Activated CD4-positive, alpha-beta T cell treated with anti-CD3 and anti-CD28 coated beads, Interleukin-2, amount 10 ng/mL, durations not matched to agents 7 days and 5 days (primary cell): ENCODE measurements around the gene SENP5. TPM values are rescaled to one million over a fixed set of nuclear protein-coding genes. Genes with fewer than 3 reads are reported as not detected.
A peak's percentile ranks its signal among the peaks of the same experiment; 100 is the strongest.
"Not testable (repeated sequence)": the region's sequence is repeated elsewhere in the genome, so short reads cannot be mapped to it uniquely, and the experiment has no call there.

Experiments used
- CTCF ChIA-PET: fragments of 350-600 bp; sonication (Branson Sonifier 250); formaldehyde crosslinking; loops from one replicate; lab custom pipeline; 2021; ENCODE audit warnings: antibody characterized with exemption; lab: Charles Lee
- POLR2A ChIA-PET: fragments of 350-600 bp; sonication (Branson Sonifier 250); formaldehyde crosslinking; loops from one replicate; lab custom pipeline; 2021; ENCODE audit warnings: antibody characterized with exemption; lab: Charles Lee
- DNase-seq: peaks from one replicate; pipeline ENCODE4 v3.0.0-alpha.2; 2020
- H3K27ac Mint-ChIP-seq: one replicate; pipeline ENCODE4 v1.8.0; 2021; ENCODE audit warnings: mild to moderate bottlenecking, moderate library complexity, mixed read lengths
- H3K27me3 Mint-ChIP-seq: one replicate; pipeline ENCODE4 v1.8.0; 2021; ENCODE audit warnings: mixed read lengths
- H3K36me3 Mint-ChIP-seq: one replicate; pipeline ENCODE4 v1.8.0; 2021; ENCODE audit warnings: low read depth, mixed read lengths
- H3K4me1 Mint-ChIP-seq: one replicate; pipeline ENCODE4 v1.8.0; 2021; ENCODE audit warnings: mixed read lengths
- H3K4me3 Mint-ChIP-seq: one replicate; pipeline ENCODE4 v1.8.0; 2021; ENCODE audit warnings: mild to moderate bottlenecking, moderate library complexity, mixed read lengths
- H3K9me3 Mint-ChIP-seq: one replicate; pipeline ENCODE4 v1.8.0; 2021; ENCODE audit warnings: mixed read lengths
- total RNA-seq, 2 experiments: library from RNA; stranded (reverse); gene quantifications; one replicate each; pipeline ENCODE4 v1.2.3, GENCODE V29; 2021

Gene SENP5
- total RNA-seq, 2 experiments from 2014 or later = 31.1 to 32.4 TPM

DNA sequence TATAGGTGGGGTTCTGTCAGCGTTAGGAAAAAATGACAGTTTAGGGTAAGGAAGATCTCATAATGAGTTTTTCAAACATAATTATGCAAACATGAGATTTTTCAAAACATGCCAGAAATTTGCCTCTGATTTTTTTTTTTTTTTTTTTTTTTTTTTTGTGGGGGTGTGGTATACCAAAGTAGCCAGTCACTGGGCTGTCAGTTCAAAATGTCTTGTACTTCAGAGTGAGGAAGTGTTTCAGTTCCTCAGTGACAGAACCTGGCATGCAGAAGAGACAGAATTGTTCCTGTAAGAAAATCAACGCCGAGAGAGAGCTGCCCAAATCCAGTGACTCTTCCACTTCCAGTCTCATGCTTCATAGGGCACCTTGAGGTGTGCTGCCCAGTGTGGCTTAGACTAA is 64.9 kb downstream of the SENP5 start:
- Mint-ChIP-seq H3K27ac (no peak overlapping the region), H3K4me3 (no peak overlapping the region), H3K36me3 (peaks cover 56% of the 10 kb centered on the region), H3K9me3 (no peaks in the 10 kb centered on the region), H3K27me3 (no peaks in the 10 kb centered on the region), H3K4me1 (peaks cover 6% of the 10 kb centered on the region)
- ChIA-PET CTCF (interaction anchor here (2.9 kb wide), 1 partner anchor 9 kb away, joined by 15 read pairs; the partner anchor contains the start of gene NCBP2), POLR2A (no interaction called here)
- no peak for DNase-seq

DNA sequence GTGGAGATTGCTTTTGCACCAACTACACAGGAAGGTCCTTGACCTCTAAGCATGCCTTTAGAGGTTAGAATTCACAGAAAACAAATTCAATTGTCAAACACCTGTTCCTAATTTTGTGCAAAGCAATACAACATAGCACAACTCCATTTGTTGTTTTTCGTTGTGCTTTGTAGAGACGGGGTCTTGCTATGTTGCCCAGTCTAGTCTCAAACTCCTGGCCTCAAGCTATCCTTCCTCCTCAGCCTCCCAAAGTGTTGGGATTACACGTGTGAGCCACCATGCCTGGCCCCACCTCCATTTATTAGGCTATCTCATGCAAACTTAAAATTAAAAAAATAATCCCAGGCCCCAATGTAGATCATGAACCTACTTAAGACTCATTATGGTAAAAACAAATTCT is 68.6 kb downstream of the SENP5 start:
- POLR2A ChIA-PET = interaction anchor here (0.6 kb wide), 2 partner anchors 9 to 15 kb away, joined by 3 to 11 read pairs; no protein-coding TSS in a partner anchor
- Mint-ChIP-seq H3K36me3 (peaks cover 65% of the 10 kb centered on the region), H3K4me3 (no peak overlapping the region), H3K27ac (peak overlapping the region; percentile 21), H3K27me3 (no peaks in the 10 kb centered on the region), H3K9me3 (no peaks in the 10 kb centered on the region), H3K4me1 (peaks cover 31% of the 10 kb centered on the region)
- no peak for DNase-seq
- CTCF ChIA-PET = no interaction called here

DNA sequence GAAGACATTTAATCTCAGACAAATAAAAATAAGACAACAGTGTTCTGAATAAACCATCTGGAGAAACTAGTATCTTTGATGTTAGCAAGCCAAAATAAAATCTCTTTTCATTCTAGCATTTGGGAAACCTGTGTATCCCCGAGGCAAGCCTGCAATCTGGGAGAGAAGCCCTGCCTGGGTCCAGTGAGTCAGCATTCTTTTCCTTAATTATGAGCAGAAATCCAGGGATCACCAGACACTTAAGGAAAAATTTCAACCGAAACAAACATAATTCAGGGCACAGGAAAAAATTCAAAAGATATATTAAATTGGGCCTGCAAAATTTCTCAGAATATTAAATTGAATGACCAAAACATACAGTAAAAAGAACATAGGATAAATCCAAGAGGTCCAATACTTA is 70.4 kb downstream of the SENP5 start:
- Mint-ChIP-seq H3K9me3 (no peaks in the 10 kb centered on the region), H3K36me3 (peaks cover 56% of the 10 kb centered on the region), H3K4me1 (peaks cover 38% of the 10 kb centered on the region), H3K4me3 (no peak overlapping the region), H3K27me3 (no peaks in the 10 kb centered on the region), H3K27ac (no peak overlapping the region)
- CTCF ChIA-PET = interaction anchor here (0.6 to 0.7 kb wide), 2 partner anchors 61 to 365 kb away, joined by 5 read pairs; no protein-coding TSS in a partner anchor
- DNase-seq = no peak
- POLR2A ChIA-PET = no interaction called here

DNA sequence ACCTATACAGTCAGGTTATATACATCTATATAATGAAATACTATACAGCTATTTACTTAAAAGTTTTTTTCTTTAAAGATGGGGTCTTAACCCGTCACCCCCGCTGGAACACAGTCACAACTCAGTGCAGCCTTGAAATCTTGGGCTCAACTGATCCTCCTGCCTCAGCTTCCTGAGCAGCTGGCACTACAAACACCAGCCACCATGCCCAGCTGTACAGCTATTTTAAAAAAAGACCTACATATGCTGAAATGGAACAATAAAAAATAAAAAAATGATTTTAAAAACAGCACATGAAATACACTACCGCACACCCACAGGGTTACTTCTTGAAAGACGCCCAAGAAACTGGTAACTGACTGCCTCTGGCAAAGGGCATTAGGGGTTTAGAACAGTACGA is 70.9 kb downstream of the SENP5 start:
- no peak for DNase-seq
- Mint-ChIP-seq H3K4me3 (no peak overlapping the region), H3K27ac (no peak overlapping the region), H3K27me3 (no peaks in the 10 kb centered on the region), H3K36me3 (peaks cover 56% of the 10 kb centered on the region), H3K4me1 (peaks cover 42% of the 10 kb centered on the region), H3K9me3 (no peaks in the 10 kb centered on the region)
- ChIA-PET POLR2A (no interaction called here), CTCF (interaction anchor here (0.6 to 1.3 kb wide), 4 partner anchors 21 to 366 kb away, joined by 3 to 5 read pairs (median 4); no protein-coding TSS in a partner anchor)

DNA sequence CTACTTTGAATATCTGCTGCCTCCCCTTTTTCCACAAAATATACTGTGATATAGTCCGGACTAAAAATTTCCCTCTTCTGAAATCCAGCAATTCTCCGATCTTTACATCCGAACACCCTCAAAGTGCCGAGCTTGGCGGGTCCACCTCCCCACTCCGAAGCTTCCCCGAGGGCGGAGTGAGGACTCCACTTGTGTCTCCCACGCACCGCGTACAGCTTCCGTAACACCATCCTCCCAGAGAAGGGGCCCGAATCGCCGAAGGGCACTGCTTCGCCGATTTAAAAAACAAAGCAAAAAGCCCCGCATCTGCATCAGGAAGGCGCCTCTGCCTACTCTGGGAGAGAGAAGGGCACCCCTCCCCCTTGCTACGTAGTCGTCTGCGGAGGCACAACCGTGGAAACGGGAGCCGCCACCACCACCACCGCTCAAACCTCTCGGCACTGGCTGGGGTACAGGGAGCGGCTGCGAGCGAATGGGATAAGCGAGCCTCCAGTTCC is 74.1 kb downstream of the SENP5 start:
- H3K36me3 Mint-ChIP-seq = peaks cover 39% of the 10 kb centered on the region
- no peaks in the 10 kb centered on the region for H3K9me3 Mint-ChIP-seq
- POLR2A ChIA-PET = no interaction called here
- peaks cover 53% of the 10 kb centered on the region for H3K4me1 Mint-ChIP-seq
- H3K27ac Mint-ChIP-seq = peak overlapping the region; percentile 96
- CTCF ChIA-PET = interaction anchor here (0.5 to 3.0 kb wide), 24 partner anchors 9 to 372 kb away, joined by 3 to 15 read pairs (median 4); partner anchors contain the start of genes PAK2, PIGZ and SENP5
- DNase-seq = peak; percentile 60
- no peaks in the 10 kb centered on the region for H3K27me3 Mint-ChIP-seq
- peak overlapping the region; percentile 94 for H3K4me3 Mint-ChIP-seq

DNA sequence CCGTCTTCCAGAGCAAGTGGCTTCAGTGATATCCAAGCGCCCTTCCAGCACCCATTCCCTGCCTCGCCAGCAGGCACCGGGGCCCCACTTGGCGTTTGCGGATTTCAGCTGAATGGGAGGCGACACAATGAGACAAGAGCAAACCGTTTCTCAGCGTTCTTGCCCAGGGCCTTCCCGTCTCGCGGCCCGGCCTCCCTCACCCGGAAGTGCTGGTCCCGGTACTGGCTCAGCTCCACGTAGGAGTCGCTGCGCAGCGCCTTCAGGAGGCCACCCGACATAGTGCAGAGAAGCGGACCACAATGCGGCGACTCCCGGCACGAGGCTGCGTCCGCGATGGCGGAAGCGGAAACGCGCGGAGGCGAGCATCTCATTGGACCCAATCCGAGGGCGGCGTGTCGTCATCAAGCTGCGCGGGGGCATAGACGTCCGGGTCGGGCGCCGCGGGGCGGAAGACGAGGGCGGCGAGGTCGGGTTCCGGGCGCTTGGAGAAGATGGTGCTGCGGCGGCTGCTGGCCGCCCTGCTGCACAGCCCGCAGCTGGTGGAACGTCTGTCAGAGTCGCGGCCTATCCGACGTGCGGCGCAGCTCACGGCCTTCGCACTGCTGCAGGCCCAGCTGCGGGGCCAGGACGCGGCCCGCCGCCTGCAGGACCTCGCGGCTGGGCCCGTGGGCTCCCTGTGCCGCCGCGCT is 74.7 kb downstream of the SENP5 start, which contains the start of gene NCBP2:
NCBP2 (minus strand) TSS at position 303 of the 689 bp plus-strand sequence; CDS start at position 278, 25 bp downstream.
- no peaks in the 10 kb centered on the region for H3K9me3 Mint-ChIP-seq
- H3K4me1 Mint-ChIP-seq = peaks cover 47% of the 10 kb centered on the region
- peak; percentile 100 for DNase-seq
- no peaks in the 10 kb centered on the region for H3K27me3 Mint-ChIP-seq
- peak within 1 kb of the TSS; percentile 96 for H3K27ac Mint-ChIP-seq
- ChIA-PET CTCF (interaction anchor here (0.5 to 3.0 kb wide), 28 partner anchors 8 to 896 kb away, joined by 3 to 15 read pairs (median 4); partner anchors contain the start of genes PAK2, PIGZ and SENP5), POLR2A (interaction anchor here (0.6 kb wide), 1 partner anchor 8 kb away, joined by 3 read pairs; no protein-coding TSS in a partner anchor)
- H3K4me3 Mint-ChIP-seq = peak within 1 kb of the TSS; percentile 94
- H3K36me3 Mint-ChIP-seq = peaks cover 33% of the 10 kb centered on the region

DNA sequence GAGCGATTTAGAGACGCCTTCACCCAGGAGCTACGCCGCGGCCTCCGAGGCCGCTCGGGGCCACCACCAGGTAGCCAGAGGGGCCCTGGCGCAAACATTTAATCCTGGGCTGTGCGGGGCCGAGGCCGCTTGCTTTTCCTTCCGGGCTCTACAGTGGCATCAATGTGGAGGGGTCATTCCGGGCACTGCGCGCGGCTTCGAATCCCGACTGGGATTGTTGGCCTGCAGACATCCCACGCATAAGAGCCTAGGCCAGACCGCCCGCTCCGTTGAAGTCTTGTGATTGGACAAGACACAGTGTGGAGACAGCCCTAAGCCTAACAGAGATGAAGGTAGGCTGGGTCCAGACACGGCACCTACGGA is 75.2 kb downstream of the SENP5 start:
- DNase-seq = peak; percentile 22
- Mint-ChIP-seq H3K27me3 (no peaks in the 10 kb centered on the region), H3K9me3 (no peaks in the 10 kb centered on the region), H3K4me3 (peak overlapping the region; percentile 94), H3K27ac (peak overlapping the region; percentile 94), H3K36me3 (peaks cover 28% of the 10 kb centered on the region), H3K4me1 (peaks cover 46% of the 10 kb centered on the region)
- CTCF ChIA-PET = interaction anchor here (0.6 to 3.0 kb wide), 23 partner anchors 8 to 895 kb away, joined by 3 to 15 read pairs (median 4); partner anchors contain the start of genes PAK2, PIGZ and SENP5
- POLR2A ChIA-PET = interaction anchor here (0.6 kb wide), 1 partner anchor 8 kb away, joined by 3 read pairs; no protein-coding TSS in a partner anchor

DNA sequence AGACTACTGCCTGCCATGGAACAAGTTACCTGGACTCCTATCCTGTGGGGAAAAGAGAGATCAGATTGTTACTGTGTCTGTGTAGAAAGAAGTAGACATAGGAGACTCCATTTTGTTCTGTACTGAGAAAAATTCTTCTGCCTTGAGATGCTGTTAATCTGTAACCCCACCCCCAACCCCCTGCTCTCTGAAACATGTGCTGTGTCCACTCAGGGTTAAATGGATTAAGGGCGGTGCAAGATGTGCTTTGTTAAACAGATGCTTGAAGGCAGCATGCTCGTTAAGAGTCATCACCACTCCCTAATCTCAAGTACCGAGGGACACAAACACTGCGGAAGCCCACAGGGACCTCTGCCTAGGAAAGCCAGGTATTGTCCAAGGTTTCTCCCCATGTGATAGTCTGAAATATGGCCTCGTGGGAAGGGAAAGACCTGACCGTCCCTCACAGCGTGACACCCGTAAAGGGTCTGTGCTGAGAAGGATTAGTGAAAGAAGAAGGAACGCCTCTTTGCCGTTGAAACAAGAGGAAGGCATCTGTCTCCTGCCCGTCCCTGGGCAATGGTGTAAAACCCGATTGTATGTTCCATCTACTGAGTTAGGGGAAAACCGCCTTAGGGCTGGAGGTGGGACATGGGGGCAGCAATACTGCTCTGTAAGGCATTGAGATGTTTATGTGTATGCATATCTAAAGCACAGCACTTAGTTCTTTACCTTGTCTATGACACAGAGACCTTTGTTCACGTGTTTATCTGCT is 76.5 kb downstream of the SENP5 start:
- H3K27me3 Mint-ChIP-seq, POLR2A ChIA-PET, H3K9me3 Mint-ChIP-seq, DNase-seq: not testable (repeated sequence)
- peaks cover 18% of the 10 kb centered on the region for H3K36me3 Mint-ChIP-seq
- CTCF ChIA-PET = interaction anchor here (3.0 kb wide), 1 partner anchor 25 kb away, joined by 15 read pairs; the partner anchor contains the start of gene PIGZ
- H3K4me1 Mint-ChIP-seq = peaks cover 40% of the 10 kb centered on the region
- H3K27ac Mint-ChIP-seq = peak overlapping the region; percentile 52
- H3K4me3 Mint-ChIP-seq = peak overlapping the region; percentile 94

DNA sequence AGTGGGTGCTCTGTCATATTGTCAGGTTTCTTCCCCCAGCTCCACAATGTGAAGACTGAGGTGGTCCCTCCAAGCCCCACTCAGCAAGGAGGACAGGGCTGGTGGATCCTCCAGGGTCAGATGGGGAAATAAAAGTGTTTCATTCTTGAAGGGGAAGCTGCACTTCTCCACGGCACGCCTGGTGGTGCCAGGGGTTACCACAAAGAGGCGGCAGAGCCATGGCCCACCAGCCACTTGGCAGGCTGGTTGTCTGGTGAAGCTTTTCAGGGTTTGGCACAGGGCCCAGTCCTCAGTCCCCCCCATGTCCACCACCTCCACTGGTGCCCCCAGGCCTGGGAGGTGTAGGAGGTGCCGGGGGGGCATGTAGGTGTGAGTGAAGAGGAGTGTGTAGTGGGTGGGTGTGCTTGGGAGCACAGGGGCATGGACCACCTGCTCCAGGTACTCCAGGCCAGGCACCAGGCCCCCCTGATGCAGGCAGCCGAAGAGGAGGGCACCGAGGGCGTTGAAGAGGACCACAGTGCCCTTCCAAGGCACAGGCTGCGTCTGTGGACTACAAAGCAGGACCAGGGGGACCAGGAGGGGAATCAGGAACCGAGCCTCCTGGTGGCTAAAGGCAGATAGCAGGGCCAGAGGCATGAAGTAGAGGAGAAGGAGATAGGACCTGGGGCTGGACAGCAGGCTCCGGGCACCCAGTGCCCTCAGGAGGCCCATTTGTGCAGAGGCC is 79.6 kb downstream of the SENP5 start:
- ChIA-PET CTCF (no interaction called here), POLR2A (no interaction called here)
- peaks cover 9% of the 10 kb centered on the region for H3K36me3 Mint-ChIP-seq
- no peak overlapping the region for H3K4me3 Mint-ChIP-seq
- no peak overlapping the region for H3K27ac Mint-ChIP-seq
- no peaks in the 10 kb centered on the region for H3K27me3 Mint-ChIP-seq
- H3K4me1 Mint-ChIP-seq = peaks cover 16% of the 10 kb centered on the region
- DNase-seq = no peak
- H3K9me3 Mint-ChIP-seq = no peaks in the 10 kb centered on the region

DNA sequence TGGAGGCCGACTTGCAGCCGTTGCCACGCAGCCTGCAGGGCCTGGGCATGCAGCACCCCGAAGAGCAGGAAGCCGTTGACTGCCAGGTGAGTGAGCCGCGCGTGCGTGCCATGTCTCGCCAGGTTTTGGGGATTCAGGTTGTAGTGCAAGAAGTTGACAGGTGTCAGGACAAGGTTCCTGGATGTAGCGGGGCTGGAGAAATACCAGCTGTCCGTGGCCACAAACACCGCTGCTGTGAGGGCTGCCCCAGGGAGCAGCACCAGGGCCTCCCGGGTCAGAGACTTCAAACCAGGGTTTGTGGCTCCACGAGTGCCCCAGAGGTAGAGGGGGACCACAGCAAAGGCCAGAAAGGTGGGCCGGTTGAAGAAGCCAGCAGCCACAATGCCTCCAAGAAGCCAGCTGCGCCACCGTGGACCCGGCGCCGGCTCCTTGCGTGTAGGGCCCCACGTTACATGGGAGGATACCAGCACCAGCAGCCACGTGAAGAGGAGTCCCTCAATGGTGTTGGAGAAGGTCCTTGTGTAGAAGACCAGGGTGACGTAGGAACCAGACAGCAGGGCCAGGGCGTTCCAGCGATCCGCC is 80.2 kb downstream of the SENP5 start:
- H3K36me3 Mint-ChIP-seq = peaks cover 8% of the 10 kb centered on the region
- H3K4me1 Mint-ChIP-seq = peaks cover 16% of the 10 kb centered on the region
- POLR2A ChIA-PET = no interaction called here
- no peak overlapping the region for H3K4me3 Mint-ChIP-seq
- CTCF ChIA-PET = no interaction called here
- H3K27ac Mint-ChIP-seq = no peak overlapping the region
- DNase-seq = no peak
- no peaks in the 10 kb centered on the region for H3K9me3 Mint-ChIP-seq
- H3K27me3 Mint-ChIP-seq = peaks cover under 1% of the 10 kb centered on the region

DNA sequence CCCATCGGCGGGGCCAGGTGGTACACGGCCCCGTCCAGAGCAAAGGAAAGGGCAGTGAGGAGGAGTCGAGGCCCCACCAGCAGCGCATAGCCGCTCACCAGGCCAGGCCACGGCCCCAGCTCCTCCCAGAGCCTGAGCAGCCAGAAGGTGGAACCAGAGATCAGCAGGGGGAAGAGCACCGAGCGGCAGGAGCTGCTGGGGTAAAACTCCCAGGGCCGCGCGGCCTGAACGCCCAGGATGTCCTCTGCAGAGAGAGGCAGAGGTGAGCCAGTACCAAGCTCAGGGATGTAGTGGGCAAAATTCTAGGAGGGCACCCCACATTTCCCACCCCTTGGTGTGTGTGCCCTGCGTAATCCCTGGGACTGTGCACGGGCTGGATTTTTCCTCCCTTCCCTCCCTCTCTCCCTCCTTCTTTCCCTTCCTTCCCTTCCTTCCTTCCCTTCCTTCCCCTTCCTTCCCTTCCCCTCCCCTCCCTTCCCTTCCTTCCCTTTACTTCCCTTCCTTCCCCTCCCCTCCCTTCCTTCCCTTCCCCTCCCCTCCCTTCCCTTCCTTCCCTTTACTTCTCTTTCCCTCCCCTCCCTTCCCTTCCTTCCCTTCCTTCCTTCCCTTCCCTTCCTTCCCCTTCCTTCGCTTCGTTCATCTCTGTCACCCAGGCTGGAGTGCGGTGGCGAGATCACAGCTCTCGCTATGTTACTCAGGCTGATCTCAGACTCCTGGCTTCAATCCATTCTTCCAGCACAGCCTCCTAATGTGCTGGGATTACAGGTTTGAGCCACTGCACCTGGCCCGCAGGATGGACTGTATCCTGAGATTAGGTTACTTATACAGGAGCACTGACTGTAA is 80.9 kb downstream of the SENP5 start:
- Mint-ChIP-seq H3K4me3 (no peak overlapping the region), H3K9me3 (no peaks in the 10 kb centered on the region), H3K27ac (no peak overlapping the region), H3K4me1 (peaks cover 10% of the 10 kb centered on the region), H3K27me3 (peaks cover 6% of the 10 kb centered on the region), H3K36me3 (peaks cover 3% of the 10 kb centered on the region)
- no peak for DNase-seq
- POLR2A ChIA-PET = no interaction called here
- CTCF ChIA-PET = interaction anchor here (0.8 kb wide), 1 partner anchor 30 kb away, joined by 3 read pairs; no protein-coding TSS in a partner anchor
